Tibial nerve (tissue), 3 donors: Measurements from ENCODE around the gene MAP2.

Experiments used
- CTCF ChIP-seq, 5 experiments: fragments of 200-600 bp in 3 of 5; fragments of 450-650 bp in 2 of 5; sonication (generic) in 3 of 5; IDR thresholded peaks; one replicate each; pipeline ENCODE4 v1.5.1; 2016 to 2019; ENCODE audit warnings: antibody characterized with exemption in 5 of 5, mild to moderate bottlenecking in 3 of 5, moderate library complexity in 2 of 5
- POLR2A ChIP-seq, 2 donors: fragments of 450-650 bp; IDR thresholded peaks; one replicate each; pipeline ENCODE4 v1.6.1; 2017; ENCODE audit warnings: antibody characterized with exemption in 2 of 2, mild to moderate bottlenecking in 2 of 2, moderate library complexity in 2 of 2

- TF ChIP-seq CTCF (IDR thresholded peaks at IDR 0.05) (no peak), POLR2A (IDR thresholded peaks at IDR 0.05) (no peak)
Measured at GRCh38 chr2:209470466-209470865, 46.6 kb downstream of the MAP2 start.
